ENCODE data around the gene FGFR3.

Gene FGFR3

DNA sequence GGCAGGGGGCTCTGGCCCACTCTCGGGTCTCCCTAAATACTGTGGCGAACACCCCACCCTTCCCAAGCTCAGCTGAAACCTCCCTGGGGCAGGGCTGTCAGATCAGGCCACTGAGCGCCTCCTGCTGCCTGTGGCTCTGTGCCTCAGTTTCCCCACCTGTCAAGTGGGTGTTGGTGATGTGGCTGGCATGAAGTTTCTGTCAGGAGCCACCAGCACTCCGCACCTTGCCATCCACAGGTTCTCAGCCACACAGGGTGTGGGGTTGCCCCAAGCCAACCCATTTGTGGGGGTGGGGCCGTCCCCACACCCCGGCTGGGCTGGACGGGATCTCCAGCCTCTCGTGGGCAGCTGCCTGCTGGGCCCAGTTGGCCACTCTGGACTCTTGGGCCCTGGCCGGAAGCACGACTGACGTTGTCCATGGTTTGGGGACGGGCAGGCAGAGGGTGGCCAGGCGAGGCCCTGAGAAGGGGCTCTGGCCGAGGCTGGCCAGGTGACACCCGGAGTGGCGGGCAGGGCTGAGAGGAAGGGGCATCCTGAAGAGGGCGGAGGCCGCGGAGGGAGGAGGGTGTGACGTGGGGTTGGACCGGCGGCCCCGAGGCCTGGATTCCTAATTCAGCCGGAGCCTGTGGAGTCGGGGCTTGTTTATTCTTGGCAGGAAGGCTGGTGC lies 5.5 kb upstream of the FGFR3 start:
- no peak for DNase-seq (ENCODE audit: low read depth, low spot score)

- DNase-seq (ENCODE audit: low read depth, low spot score), result no peak
Measured at GRCh38 chr4:1788254-1788973, 4.7 kb upstream of the FGFR3 start.

- no peak for DNase-seq (ENCODE audit: low read depth, low spot score)
Measured at GRCh38 chr4:1789552-1789951, 3.5 kb upstream of the FGFR3 start.

GRCh38 chr4:1790005-1790404 lies 3.1 kb upstream of the FGFR3 start:
- DNase-seq (ENCODE audit: low read depth, low spot score), result no peak

DNA sequence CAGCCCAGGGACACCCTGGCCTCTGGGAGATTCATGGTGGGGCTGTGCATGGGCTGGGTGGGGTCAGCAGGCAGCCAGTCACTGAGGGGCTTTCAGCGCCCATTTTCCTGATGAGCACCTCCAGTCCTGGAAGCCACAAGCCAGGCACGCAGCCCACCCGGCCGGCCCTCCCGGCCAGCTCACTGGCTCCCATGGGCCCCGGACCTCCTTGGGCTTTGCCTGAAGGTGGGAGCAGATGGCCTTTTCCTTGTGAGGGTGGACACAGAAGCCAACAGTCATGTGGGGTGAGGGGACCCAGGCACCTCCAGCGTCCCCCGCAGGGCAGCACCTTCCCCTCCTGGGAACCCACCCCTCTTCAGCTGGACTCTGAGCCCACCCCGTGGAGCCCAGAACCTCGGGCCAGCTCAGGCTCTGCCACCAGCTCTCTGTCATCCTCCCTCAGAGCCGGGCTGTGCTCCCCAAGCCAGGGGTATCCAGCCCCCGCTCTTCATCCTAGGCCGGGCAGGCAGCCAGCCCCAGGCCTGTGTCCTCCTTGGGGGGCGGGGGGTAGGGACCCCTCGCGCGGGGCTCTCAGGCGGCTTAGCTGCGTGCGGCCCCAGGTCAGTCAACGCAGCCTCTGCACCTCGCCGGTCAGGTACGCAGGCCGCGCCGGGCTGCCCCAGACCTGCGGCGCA lies 798 bp upstream of the FGFR3 start:
- DNase-seq (ENCODE audit: low read depth, low spot score), result no peak

DNA sequence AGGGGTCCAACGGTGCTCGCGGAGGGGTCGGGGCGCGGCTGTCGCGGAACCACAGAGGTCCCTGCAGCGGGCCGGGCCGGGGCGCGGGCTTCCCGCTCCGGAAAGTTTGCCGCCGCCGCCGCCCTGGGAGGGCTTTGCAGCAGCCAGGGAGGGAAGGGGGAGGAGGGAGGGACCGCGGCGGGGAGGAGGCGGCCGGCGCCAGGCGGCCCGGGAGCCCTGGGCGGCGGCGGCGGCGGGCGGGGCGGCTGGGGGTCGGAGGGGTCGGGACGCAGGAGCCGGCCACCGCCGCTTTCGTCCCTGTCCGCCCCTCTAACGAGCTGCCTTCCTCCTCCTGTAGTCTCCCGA lies 375 bp downstream of the FGFR3 start:
- no peak for DNase-seq (ENCODE audit: low read depth, low spot score)

- no peak for DNase-seq (ENCODE audit: low read depth, low spot score)
Measured at GRCh38 chr4:1793940-1794808, 1.1 kb downstream of the FGFR3 start.

DNA sequence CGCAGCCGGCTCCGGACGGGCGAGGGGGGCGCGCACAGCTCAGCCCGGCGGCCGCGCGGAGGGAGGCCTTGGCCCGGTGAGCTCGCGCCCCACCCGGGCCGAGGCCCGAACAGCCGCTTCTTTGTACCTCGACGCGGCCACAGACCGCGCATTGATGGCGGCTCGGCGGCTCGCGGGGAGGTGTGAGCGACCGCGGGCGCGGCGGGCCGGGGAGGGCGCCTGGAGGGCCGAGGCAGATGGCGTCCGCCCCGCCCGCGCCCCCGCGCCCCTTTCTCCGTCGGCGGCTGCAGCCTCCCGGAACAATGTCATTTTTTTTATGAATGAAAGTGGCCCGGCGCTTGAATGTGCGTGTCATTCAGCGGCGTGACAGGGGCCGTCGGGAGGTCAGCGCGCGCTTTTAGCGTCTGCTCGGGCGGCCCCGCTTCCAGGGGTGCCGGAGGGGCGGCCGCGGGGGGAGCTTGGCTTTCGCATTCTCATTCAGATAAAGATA lies 1.8 kb downstream of the FGFR3 start:
- no peak for DNase-seq (ENCODE audit: low read depth, low spot score)

GRCh38 chr4:1795299-1796195 lies 2.5 kb downstream of the FGFR3 start:
- DNase-seq (ENCODE audit: low read depth, low spot score), result no peak

DNA sequence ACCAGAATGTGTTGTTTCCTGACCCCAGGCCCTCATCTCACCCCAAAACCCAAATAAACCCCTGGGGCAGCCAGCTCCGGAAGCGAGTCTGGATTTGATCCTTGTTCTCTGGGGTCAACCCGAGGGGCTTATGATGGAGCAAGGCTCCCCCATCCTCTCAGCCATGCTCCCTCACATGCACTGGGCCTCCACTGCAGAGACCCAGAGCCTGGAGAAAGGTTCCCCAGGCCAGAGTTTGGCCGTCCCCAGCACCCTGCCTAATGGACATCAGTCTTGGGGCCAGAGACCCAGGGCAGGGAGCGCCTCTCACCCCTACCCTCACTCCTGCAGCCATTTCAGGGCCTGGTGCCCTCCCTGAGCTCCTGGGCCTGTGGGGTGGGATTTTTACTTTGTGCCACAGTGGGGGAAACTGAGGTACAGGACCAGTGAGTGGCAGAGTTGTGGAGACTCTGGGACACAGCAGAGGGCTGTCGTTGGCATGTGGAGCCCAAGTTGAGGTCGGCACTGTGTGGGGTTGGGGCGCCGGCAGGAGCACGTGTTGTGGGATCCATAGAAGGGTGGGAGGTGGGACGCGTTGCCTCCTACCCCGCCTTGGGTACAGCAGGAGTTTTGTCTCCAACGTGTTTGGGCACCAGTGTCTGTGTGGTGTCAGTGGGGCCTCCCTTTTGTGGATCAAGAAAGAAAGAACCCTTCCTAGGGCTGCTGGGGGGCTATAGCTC lies 3.6 kb downstream of the FGFR3 start:
- DNase-seq (ENCODE audit: low read depth, low spot score), result no peak

DNA sequence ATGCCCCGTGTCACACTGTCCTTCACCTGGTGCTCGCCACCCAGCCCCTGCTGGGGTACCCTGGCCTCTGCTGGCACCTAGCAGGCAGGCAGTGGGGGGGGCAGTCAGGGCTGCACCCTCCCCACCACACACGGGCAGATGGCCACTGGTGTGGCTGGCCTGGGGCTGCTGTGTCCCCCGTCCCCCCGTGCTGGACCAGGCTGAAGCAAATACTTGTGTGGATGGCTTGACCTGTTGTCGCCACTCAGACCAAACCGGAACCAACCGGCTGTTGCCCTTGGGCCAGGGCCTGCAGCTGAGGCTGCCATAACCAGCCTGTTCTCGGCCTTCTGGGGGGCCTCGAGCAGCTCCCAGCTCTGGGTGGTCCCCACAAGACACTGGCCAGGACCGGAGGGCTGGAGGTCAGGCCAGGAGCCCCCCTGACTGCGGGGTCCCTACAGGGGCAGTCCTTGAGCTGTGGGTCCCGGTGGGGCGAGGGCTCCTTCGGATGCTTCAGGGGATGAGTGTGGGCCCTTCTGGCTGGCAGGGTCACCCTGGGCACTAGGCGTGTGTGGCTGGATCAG lies 4.3 kb downstream of the FGFR3 start:
- no peak for DNase-seq (ENCODE audit: low read depth, low spot score)

DNA sequence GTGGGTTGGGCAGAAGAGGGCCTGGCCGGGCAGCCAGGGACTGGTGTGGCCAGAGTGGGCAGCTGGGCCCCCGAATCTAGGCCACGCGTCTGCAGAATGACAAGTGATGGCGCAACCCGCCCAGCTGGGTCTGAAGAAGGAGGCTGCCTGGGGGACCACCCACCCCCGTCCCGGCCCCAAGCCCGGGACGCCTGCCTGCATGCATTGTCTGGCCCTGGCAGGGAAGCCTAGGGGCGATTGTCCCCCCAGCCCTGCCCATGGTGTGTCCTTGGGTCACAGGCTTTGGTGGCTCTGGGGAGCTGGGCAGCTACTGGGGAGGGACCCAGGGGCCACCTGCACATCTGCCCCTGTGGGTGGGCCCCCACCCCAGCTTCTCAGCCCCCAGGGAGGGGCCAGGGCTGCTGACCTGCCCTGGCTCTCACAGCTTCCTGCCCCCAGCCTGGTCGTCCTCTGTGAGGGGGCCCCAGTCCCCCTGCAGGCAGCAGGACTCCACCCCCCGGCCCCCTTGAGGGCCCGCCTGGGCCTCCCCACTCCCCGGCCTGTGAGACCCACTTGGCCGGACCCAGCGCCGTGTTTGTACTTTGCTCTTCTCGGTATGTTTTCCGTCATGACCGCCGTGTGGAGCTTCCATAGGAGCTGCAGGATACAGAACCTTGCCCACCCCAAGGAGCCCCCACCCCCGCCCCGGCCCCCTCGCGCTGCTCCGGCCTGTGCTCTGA lies 4.9 kb downstream of the FGFR3 start:
- no peak for DNase-seq (ENCODE audit: low read depth, low spot score)

DNA sequence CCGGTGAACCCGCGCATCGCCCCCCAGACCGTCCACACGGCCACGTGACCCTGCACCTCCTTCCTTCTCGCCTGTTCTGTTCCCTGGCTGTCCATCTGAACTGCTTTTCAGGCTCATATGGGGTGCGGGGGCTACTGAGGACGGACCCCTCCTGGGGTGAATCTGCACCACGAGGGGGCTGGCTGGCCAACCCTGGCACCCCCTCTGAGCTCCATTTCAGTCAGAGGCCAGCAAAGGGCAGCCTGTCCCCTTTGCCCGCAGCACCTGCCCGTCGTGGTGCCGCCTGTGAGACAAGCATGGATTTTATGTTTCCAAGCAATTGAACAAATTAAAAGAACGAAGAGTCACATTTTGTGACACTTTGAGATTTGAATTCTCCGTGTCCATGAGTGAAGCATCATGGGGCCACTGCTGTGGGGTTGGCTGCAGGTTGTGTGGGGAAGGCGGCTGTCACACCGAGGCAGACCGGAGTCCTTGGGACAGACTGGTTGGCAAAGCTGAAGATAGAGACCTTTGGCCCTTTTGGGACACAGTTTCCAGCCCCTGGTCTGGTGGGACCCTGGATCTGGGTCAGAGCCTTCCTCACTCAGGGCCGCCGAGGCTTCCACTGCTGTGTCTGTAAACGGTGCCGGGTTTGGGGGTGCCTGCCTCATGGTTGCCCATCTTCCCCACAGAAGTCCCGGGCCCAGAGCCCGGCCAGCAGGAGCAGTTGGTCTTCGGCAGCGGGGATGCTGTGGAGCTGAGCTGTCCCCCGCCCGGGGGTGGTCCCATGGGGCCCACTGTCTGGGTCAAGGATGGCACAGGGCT lies 5.7 kb downstream of the FGFR3 start:
- no peak for DNase-seq (ENCODE audit: low read depth, low spot score)

DNA sequence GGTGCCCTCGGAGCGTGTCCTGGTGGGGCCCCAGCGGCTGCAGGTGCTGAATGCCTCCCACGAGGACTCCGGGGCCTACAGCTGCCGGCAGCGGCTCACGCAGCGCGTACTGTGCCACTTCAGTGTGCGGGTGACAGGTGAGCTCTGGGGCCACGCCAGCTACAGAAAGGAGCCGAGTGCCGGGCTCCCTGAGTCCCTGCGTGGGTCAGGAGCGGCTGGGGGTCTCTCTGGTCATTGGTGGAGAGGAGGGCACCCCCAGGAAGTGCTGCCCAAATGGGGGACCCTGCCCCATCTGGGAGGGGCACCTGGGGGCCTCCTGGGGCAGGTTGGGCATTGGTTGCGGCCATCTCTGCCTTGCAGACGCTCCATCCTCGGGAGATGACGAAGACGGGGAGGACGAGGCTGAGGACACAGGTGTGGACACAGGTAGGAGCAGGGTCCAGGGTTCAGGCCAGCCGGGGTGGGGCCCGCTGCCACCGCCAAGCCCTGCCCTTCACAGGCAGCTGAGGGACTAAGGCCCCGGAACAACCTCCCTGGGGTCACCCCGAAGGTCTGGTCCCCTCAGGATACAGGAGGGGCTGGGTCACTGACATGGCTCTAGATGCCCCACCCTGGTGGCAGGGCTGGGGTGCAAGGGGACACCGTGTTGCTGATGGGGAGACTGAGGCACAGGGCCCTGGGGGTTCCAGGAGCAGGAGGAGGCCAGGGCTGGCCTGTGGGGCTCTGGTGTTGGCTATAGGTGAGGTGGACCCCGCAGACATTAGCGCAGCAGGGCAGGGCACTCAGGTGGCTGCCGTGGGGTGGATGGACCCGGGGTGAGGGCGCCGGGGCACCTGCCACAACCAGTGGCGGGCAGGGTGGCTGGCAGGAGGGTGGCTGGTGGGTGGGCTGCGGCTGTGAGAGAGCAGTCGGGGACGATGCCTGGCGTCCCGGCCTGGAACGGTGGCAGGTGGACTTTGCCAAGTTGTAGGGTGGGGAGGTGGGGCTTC lies 6.6 kb downstream of the FGFR3 start:
- no peak for DNase-seq (ENCODE audit: low read depth, low spot score)

DNA sequence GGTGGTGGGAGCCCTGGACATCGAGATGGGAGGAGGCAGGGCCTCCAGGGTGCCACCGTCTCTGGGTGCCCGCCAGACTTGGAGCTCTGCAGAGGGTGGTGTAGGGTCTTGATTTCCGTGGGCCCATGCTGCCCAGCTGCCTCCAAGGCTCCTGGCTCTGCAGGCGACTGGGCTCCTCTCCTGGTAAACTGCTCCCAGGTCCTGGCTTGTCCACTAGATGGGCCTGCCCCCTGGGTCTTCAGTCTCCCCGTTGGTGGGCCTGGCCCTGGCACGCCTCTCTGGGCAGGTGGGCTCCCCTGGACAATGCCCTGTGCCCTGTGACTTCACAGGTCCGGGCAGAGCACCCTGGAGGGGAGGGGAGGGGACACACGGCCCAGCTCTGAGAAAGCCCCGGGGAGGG lies 7.7 kb downstream of the FGFR3 start:
- DNase-seq (ENCODE audit: low read depth, low spot score), result no peak

GRCh38 chr4:1801286-1801958 lies 8.3 kb downstream of the FGFR3 start:
- DNase-seq (ENCODE audit: low read depth, low spot score), result no peak
